NCI-H748 treated with DMSO at 0.1 percent for 48 hours (cell line): Measurements from ENCODE around the gene TRERF1.

Experiments used
- DNase-seq: peaks from one replicate; lab custom pipeline; 2025; lab: John Stamatoyannopoulos, UW

Gene TRERF1

GRCh38 chr6:42304053-42304712, 147.5 kb downstream of the TRERF1 start:
- DNase-seq, result no peak

- no peak for DNase-seq
Observed at GRCh38 chr6:42302411-42302810, 149.3 kb downstream of the TRERF1 start.

DNA sequence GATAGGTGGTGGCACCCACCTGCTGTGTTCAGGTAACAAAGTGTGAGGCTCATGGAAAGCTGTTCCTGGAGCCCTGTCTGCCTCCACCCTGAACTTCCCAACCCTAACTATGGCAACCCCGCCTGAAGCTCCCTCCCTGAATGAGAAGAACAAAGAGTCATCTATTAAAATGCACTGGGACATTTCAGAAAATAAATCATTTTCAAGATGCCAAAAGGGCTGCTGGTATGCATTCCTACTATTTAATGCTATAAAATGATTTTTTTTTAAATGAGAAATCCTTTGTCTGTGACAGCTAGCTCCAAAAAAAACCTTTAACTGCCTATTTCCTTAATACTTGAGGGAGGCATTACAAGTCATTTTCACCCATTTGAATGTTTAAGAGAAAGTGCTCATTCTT, 149.7 kb downstream of the TRERF1 start:
- DNase-seq, result no peak

DNA sequence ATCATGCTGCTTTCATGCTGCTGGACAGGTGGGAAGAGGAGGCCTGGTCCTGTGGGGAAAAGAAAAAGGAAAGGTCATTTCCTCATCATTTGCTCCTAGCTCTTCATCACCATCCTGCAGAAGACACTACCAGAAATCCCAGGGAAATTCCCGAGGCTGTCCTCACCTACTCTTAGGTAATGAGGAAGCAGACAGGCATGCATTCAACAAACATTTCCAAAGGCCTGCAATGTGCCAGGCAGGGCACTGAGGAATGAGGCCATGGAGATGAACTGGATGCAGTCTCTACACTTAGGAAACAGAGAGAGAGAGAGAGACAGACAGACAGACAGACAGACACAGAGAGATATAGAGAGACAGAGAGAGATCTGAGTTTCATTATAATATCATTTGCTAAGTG, 151.0 kb downstream of the TRERF1 start:
- no peak for DNase-seq

DNA sequence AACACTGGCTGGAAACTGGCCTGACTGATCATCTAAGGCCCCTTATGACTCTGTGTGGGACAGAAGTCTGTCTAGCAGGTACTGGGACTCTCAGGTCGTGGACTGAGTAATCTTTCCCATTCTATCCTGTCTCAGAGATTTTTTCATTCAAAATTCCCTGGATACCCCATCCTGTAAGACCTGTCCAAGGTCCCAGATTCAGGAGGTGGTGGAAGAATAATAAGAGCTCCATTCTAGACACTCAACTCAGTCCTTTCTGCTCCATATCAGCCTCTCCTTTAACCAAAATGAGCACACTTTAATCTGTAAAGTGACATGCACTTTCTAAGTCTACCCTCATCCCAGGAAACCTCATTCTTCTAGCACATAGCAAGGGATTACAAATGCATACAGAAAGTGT, 151.5 kb downstream of the TRERF1 start:
- no peak for DNase-seq

- no peak for DNase-seq
Observed at GRCh38 chr6:42297661-42298060, 154.1 kb downstream of the TRERF1 start.

DNA sequence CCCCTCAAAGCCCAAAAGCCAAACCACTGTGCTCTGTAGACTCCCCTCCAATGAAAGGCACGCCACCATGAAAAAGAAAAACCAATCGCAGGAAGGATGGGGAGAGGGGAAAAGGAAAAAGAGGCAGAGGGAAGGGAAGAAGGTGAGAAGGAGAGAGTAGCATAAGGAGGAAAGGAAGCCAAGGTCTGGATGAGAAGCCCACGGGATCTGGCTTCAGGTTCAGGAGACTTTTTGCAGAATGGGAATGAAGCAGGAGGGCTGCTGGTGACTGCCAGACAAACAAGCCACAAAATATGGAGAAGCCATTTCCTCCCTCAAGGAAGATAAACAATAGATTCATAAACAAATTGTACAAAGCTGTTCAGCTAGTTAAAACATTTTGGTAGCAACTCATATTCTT, 155.1 kb downstream of the TRERF1 start:
- no peak for DNase-seq

GRCh38 chr6:42295677-42296076, 156.0 kb downstream of the TRERF1 start:
- DNase-seq, result no peak

DNA sequence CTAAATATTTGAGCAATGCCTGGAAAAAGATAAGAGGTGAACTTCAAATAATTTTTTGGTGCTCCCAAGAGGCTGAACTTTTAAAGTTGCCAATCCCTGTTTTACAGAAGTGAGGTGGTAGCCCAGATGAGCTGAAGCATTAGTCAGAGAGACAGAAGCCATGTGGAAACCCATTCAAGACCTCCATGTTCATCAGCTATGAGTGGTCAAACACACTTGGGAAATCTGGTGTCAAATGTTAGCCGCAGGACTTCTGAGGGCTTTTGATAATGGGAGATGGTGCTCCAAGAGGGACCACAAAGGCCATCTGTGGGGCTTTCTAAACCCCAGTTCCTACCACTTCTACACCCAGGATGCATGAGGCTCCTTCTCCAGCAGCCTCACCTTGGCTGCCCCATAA, 156.5 kb downstream of the TRERF1 start:
- DNase-seq, result no peak

DNA sequence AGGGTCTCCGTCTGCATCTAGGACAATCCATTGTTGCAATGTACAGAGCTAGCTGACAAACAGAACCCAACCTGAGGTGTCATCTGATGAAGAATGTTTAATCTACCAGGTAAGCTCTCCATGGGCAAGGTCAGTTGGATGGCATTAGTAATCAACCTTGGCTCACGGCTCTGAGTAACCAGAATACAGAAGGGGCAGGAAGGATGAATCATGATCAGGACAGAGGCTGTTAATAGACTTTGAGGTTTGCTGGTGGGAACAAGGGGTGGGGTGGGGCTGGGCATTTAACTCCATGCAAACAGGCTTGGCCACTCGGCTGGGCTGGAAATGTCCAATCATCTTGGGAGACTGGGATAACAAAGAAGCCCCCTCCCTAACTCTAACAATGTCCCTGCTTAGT, 157.0 kb downstream of the TRERF1 start:
- no peak for DNase-seq

DNA sequence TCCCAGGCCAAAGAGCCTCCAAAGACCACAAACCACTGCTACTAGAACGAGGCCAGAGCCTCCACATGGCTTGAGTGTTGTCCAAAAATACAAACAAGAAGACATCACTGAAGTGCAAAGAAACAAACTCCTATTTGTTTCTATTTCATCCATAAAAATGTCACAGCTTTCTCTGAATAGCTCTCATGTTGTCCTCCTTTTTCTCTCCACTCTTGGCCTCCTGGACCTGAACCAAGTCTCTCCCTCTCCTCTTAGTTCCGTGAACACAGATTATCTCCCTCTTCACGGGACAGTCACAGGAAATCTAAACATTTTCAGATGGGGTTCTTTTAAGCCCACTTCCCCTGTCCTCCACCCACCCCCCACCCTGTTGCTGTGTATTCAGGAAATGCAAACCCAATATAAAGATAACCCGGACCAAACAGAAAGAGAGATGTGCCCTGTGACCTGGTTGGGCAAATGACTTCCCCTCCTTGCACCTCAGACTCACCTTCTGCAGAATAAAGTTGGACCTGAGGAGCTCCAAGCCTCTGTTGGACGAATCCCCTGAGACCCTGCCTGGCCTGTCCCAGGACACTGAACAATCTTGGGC, 158.2 kb downstream of the TRERF1 start:
- no peak for DNase-seq

DNA sequence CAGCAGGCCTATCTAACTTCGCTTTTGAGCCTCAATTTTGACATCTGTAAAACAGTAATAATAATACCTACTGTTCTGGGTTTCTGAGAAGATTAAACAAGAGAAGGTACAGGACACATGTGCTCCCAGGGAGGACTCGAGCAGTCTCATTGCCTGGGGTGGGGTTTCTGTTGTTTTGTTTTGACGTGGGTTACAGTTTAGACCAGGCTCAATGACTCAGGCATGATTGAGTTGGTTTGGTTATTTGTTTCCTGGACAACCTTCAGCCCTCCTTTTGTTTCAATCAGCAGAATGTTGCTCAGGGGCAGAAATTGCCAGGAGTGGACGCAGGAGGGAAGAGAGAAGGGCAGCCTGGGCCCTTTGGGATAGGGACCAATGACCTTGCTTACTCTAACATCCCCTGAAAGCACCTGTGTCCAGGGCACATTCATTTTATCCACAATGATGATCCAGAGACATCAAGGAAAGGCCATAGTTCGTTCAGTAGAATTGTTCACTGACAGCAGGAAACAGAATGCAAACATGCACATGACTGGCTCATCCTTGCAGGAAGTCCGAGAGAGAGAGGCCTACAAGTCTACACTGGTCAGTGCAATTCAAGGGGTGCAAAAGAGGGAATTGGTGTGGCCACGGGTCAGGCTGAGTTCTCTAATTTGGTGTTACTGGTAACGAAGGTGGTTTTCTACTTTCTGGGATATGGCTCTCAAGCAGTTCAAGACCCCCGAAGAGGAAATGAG, 159.6 kb downstream of the TRERF1 start:
- DNase-seq, result no peak

DNA sequence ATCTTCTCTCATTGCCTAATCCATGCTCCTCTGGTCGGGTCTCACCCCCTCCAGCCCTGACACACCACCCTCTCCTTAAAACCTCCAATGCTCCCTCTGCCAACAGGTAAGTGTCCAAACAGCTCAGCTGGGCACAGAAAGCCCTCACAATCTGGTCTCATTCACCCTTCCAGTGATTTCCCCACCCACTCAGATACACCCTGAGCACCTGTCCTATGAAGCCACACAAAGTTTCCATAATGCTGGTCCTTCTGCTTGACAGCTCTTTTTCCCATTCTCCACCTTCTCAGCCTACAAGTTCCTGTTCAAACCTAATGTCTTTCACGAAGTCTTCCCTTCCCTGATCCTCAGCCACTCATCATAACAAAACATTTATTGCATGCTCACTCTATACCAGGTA, 164.0 kb downstream of the TRERF1 start:
- DNase-seq, result no peak

DNA sequence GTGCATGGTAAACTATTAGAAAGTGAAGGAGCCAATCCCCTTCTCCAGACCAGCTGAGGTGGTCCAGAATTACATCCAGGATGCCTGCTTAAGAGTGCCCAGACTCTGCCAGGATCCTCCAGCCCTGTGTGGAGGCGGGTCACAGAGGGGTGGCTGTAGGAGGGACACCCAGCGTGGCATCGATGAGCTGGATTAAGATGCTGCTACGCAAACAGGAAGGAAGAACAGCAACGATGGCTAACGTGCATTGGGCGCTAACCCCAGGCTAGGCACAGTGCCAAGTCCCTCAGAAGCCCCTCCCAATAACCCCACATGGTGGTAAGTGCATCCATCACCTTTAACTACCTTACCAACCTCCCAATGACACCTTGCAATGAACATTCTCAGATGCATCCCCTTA, 170.2 kb downstream of the TRERF1 start:
- DNase-seq, result no peak

DNA sequence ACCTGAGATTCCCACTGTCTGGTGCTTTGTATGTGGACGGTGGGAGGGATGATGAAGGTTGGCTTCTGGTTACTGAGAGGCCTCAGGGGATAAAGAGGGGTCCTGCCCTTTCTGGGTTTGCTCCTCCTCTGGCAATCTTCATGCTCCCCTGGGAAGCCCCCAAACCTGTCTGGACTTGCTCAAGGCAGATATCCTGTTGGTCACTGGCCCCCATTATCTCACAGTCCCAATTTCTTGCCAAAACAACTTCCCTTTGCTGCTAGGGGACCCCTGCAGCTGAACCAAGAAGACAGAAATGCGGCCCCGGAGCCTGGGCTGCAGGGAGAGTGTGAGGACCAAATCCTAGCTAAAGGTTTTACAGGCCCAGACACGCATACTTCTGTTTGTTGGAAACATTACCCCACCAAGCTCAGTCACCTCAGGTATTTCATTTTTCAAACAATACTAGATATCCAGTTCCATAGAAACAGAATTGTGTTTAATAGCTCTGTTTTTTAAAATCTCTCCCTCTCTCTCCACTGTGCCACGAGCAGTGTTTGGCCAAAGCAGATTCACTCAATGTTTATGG, 170.7 kb downstream of the TRERF1 start:
- no peak for DNase-seq

DNA sequence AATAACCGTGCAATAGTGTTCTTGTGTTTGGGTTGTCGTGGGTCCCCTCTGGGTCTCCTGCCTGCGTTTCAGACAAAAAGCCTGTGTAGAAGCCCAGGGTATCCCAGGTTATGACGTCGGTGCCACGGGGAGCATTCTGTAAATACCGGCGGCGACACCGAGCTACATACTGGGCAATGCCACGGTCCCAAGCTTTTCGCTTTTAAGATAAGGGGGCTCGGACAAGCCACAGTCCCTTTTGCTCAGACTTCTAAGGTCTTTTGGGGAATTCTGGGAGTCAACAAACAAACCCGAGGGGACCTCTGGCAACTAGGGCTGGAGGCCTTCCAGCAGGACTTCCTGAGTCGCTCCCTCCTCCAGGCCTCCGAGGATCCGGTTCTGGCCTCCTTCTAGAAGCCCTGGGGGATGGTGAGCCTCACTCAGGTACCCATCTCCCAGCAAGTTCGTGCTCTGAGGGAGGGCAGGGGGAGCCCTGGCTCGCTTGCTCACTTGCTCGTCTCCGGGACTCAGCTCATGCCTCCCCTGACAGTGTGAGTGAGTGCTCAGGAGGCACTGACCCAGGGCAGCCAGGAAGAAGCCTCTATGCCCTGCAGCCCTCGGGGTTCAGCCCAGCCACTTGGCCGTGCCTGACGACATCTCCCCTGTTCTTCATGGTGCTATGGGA, 171.6 kb downstream of the TRERF1 start:
- no peak for DNase-seq

DNA sequence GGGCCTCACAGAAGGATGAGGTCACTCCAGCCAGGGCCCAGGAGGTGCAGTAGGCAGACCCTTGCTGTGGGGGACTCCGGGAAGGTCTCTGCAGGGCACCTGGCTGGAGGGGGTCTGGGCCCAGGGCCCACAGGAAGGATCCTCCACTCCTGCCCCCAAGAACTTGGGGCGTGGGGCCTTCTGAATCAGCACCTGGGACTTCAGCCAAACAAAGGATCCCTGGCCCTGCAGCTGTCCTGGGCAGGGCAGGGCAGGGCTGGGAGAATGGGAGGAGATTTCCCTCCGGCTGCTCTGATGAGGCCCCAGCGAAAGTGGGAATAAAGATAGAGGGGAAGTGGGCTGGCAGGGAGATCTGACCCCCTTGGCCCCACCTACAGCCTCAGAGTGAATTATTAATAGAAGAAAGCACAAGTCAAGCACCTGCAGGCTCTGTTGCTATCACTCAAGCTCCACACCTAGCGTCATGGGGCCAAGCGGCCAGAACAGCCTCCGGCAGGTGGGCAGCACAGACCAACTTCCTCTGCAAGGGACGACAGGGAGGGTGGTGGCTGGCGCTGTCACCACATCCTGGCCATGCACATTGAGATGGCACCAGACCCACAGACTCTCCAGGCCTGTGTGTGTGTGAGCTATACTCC, 172.5 kb downstream of the TRERF1 start:
- DNase-seq, result no peak

GRCh38 chr6:42278131-42278853, 173.4 kb downstream of the TRERF1 start:
- DNase-seq, result no peak

DNA sequence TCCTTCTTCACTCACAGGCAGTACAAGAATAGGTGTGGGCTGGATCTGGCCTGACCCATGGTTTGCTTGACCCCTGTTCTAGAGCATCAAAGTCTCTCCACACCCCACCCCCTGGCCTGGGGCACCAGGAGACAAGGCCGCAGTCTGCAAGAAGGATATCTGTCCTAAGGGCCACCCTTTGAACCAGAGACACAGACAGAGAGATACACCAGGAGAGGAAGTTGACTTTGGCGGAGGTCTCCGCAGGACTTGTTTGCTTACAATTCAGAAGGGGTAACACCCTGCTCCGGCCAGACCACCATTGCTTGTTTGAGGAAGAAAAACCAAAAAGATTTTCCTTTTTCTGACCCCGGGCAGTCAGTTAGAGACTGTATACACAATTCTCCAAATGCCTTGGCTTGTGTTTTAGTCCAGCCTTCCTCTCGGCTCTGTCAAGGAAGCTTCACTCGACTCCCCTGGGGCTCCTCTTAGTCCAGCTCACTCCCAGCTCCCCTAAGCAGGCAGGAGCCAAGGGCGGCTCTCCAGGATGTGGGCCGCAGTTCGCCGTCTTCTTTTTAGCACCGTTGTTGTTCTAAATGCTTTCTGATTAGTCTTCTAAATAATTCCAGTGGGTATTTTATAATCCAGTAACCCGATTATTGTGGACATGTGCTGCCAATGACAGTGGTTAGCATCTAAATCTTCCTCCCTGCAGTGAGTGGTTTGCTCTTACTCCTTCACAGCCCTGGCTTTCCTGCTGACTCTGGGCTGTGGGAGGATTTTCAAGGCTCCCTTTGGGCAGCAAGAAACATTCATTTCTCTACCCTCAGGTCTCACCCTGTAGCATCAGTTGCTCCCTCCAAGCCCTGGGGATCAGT, 175.5 kb downstream of the TRERF1 start:
- DNase-seq, result no peak

DNA sequence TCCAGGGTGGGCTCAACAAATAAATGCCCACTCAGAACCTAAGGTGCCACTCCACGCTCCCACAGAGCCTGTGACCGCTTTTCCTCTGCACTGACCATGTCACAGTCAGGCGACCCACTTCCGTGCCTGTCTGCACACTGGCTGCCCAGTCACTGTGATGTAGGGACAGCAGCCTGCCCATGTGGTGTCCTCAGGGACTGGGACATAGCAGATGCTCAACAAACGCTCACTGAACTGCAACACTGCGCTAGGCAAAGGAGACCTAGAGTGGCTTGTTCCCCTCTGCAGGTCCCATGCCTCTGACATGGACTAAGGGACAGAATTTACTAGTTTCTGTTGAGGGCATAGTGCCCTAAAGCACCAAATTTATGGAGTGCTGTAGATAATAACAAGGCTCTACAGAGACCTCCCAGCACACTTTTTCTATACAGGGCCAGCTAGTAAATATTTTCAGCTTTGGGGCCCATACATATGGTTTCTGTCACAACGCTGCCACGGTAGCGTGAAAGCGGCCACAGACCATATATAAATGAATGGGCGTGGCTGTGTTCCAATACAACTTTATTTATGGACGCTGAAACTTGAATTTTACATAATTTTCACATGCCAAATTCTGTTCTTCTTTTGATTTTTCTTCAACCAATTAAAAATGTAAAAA, 176.2 kb downstream of the TRERF1 start:
- DNase-seq, result no peak
